ENCODE data around the gene PNKD.

The PNKD gene

DNA sequence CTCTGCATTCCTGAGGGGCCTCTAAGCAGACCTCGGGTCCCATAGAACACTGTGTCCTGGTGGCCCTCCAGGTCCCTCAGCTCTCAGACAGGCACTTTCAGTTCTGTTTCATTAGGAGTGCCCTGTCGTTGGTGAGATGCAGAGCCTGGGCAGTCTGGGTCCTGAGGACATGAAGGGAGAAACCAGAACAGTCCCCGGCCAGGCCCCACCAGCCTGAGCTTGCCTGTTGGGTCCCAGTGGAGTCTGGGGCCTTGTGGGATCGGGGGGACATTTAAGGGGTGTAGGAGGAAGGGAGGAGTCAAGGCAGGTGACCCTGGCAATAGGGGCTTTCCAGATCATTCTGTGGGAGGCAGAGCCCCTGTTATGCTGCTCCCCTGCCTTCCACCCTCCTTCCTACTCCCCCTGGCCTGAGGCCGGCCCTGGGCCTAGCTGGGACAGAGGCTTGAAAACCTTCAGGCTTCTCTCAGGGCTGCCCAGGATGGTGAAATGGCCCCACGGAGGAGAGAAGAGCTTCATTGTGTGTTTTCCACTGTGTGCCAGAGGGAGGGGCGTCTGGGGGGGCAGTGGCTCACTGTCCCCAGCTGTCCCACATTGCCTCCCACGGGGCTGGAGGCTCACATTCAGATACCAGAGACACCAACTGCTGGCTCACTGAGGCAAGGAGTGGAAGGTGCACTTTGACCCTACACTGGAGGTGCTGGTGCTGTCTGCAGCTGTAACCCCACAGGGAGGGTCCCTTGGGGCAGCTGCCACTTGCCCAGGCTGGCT lies 59.7 kb downstream of the PNKD start:
- no peaks in the 10 kb centered on the region for H3K27me3 ChIP-seq
- TF ChIP-seq, protein P1, sequence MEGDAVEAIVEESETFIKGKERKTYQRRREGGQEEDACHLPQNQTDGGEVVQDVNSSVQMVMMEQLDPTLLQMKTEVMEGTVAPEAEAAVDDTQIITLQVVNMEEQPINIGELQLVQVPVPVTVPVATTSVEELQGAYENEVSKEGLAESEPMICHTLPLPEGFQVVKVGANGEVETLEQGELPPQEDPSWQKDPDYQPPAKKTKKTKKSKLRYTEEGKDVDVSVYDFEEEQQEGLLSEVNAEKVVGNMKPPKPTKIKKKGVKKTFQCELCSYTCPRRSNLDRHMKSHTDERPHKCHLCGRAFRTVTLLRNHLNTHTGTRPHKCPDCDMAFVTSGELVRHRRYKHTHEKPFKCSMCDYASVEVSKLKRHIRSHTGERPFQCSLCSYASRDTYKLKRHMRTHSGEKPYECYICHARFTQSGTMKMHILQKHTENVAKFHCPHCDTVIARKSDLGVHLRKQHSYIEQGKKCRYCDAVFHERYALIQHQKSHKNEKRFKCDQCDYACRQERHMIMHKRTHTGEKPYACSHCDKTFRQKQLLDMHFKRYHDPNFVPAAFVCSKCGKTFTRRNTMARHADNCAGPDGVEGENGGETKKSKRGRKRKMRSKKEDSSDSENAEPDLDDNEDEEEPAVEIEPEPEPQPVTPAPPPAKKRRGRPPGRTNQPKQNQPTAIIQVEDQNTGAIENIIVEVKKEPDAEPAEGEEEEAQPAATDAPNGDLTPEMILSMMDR (IDR thresholded peaks at IDR 0.05) = no peak
- intact Hi-C loops (cut with DNase I; ENCODE audit: low total_unique reads) = no loop called here
- no peaks in the 10 kb centered on the region for H3K36me3 ChIP-seq
- DNase-seq = no peak
- H3K4me1 ChIP-seq = no peaks in the 10 kb centered on the region
- H3K27ac ChIP-seq = no peak overlapping the region
- H3K4me3 ChIP-seq = no peak overlapping the region
- H3K9me3 ChIP-seq = no peaks in the 10 kb centered on the region

DNA sequence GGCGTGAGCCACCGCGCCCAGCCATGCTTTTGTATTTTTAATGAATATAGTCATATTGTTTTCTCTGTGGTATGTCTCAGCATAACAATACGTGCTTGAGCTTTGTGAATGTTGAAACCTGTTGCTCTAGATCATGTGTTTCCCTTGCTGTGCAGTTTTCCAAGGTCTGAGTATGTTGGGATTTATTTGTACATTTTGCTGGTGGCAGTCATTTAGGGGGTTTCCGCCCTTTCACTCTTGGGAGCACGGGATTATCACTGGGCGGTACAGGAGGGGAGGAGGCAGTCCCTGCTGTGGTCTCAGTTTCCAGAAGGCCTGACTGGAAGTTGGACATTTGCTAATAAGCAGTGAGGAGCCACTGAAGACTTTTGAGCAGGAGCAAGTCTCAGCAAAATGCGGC lies 61.4 kb downstream of the PNKD start:
- H3K36me3 ChIP-seq = no peaks in the 10 kb centered on the region
- intact Hi-C loops (cut with DNase I; ENCODE audit: low total_unique reads) = no loop called here
- H3K27me3 ChIP-seq = no peaks in the 10 kb centered on the region
- no peak overlapping the region for H3K4me3 ChIP-seq
- DNase-seq = no peak
- no peak overlapping the region for H3K27ac ChIP-seq
- no peaks in the 10 kb centered on the region for H3K4me1 ChIP-seq
- TF ChIP-seq, protein P1 (IDR thresholded peaks at IDR 0.05) = no peak
- no peaks in the 10 kb centered on the region for H3K9me3 ChIP-seq

DNA sequence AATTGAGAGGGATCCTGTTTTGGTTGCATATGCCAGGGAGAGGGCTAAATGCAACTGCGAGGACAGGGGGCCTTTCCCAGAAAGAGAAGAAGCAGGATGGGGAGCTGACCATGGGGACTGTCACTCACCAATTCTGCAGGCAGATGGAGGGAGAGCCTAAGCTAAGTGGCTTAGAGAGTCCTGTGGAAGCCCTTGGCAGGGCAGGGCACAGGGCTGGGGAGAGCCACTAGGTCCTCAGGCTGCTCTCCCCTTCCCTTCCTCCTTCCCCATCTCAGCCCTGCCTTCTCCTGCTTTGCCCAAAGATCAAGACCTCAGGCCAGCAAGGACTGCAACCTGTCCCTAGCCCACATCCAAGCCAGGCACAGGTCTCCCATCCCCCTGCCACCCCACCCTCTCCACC lies 62.0 kb downstream of the PNKD start:
- Histone ChIP-seq H3K27ac (no peak overlapping the region), H3K27me3 (no peaks in the 10 kb centered on the region), H3K9me3 (no peaks in the 10 kb centered on the region), H3K4me3 (no peak overlapping the region), H3K4me1 (no peaks in the 10 kb centered on the region), H3K36me3 (no peaks in the 10 kb centered on the region)
- no peak for DNase-seq
- TF ChIP-seq, protein P1 (IDR thresholded peaks at IDR 0.05) = no peak
- intact Hi-C loops (cut with DNase I; ENCODE audit: low total_unique reads) = no loop called here

DNA sequence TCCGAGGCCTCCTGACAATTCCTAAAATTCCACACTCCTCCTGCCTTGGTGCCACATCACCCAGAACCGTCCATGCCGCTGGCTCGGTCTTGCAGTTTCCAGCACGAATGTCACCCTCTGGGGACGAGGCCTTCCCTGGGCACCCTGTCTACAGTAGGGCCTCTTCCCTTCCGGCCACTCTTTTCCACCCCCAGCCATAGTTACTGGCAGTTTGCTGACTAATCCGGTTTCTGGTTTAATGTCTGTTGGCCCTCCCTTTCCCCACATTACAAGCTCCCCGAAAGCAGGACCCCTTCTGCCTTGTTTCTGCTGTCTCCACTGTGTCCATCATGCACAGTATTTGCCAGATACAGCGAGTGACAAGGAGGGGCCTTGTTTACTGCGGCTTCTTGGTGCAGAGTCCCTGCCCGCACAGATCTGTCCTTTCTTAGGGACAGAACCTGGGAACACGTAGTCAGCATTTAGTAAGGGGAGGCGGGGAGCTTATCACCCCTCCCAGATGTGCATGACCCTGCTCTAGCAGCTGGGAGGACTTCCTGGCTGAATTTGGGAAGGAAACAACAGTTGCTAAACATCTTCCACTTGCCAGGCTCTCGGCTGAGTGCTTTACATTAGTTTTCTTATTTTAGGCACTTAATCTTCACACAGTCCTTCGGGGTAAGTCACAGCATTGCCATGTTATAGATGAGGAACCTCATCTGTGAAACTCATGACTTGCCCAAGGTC lies 62.8 kb downstream of the PNKD start:
- intact Hi-C loops (cut with DNase I; ENCODE audit: low total_unique reads) = no loop called here
- no peaks in the 10 kb centered on the region for H3K36me3 ChIP-seq
- no peaks in the 10 kb centered on the region for H3K9me3 ChIP-seq
- H3K4me3 ChIP-seq = no peak overlapping the region
- no peak overlapping the region for H3K27ac ChIP-seq
- TF ChIP-seq, protein P1 (IDR thresholded peaks at IDR 0.05) = no peak
- peak in 1 of 2 donors; percentile 45 for DNase-seq
- H3K4me1 ChIP-seq = no peaks in the 10 kb centered on the region
- H3K27me3 ChIP-seq = no peaks in the 10 kb centered on the region

DNA sequence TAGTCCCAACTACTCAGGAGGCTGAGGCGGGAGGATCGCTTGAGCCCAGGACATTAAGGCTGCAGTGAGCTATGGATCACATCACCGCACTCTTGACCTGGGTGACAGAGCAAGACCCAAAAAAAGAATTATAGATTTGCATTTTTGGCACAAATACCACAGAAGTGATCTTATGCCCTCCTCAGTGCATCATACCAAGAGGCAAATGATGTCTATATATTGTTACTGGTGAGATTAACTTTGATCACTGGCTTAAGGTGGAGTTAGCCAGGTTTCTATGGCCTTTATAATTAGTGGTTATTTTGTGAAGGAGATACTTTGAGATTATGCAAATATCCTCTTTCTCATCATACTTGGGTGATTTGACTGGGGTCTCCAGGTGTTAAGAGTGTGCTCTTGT lies 64.2 kb downstream of the PNKD start:
- TF ChIP-seq, protein P1 (IDR thresholded peaks at IDR 0.05) = no peak
- Histone ChIP-seq H3K9me3 (no peaks in the 10 kb centered on the region), H3K27me3 (no peaks in the 10 kb centered on the region), H3K4me3 (no peak overlapping the region), H3K27ac (no peak overlapping the region), H3K4me1 (no peaks in the 10 kb centered on the region), H3K36me3 (no peaks in the 10 kb centered on the region)
- no peak for DNase-seq
- intact Hi-C loops (cut with DNase I; ENCODE audit: low total_unique reads) = no loop called here

Measured in tibial artery (tissue), 4 donors.